ENCODE data around the gene MYBPC2.

DNA sequence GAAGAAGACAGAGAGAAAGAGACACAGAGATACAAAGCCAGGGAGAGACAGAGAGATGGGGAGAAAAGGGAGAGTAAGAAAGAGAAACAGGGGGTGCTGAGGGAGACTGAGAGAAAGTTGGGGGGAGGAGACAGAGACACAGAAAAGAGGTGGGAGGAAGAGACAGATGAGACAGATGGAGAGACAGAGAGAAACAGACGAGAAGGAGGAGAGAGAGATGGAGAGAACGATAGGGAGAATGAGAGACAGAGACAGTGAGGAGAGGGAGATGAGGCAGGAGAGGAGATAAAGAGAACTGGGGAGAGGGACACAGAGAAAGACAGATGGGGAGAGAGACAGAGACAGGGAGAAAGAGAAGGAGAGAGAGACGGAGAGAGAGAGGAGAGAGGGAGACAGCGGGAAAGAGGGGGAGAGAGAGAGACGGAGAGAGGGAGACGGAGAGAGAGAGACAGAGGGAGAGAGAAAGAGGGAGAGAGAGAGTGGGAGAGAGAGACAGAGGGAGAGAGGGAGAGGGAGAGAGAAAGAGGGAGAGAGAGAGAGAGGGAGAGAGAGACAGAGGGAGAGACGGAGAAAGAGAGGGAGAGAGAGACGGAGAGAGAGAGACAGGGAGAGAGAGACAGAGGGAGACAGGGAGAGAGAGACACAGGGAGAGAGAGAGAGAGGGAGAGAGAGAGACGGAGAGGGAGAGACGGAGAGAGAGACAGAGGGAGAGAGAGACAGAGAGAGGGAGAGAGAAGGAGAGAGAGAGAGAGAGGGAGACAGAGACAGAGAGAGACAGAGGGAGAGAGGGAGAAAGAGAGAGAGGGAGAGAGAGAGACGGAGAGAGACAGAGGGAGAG, 65.7 kb downstream of the MYBPC2 start:
- TF ChIP-seq, protein P1, sequence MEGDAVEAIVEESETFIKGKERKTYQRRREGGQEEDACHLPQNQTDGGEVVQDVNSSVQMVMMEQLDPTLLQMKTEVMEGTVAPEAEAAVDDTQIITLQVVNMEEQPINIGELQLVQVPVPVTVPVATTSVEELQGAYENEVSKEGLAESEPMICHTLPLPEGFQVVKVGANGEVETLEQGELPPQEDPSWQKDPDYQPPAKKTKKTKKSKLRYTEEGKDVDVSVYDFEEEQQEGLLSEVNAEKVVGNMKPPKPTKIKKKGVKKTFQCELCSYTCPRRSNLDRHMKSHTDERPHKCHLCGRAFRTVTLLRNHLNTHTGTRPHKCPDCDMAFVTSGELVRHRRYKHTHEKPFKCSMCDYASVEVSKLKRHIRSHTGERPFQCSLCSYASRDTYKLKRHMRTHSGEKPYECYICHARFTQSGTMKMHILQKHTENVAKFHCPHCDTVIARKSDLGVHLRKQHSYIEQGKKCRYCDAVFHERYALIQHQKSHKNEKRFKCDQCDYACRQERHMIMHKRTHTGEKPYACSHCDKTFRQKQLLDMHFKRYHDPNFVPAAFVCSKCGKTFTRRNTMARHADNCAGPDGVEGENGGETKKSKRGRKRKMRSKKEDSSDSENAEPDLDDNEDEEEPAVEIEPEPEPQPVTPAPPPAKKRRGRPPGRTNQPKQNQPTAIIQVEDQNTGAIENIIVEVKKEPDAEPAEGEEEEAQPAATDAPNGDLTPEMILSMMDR (IDR thresholded peaks at IDR 0.05) = no peak
- no peak for TF ChIP-seq POLR2A (IDR thresholded peaks at IDR 0.05)

All from lower leg skin (tissue), 3 donors.